NB4 (cell line): ENCODE measurements around the gene COL1A1.

ENCODE experiments used
- DNase-seq: peaks from one replicate; pipeline ENCODE4 v3.0.0; 2010; ENCODE audit warnings: low read depth
- H3K4me3 ChIP-seq: one replicate; pipeline ENCODE4 v1.5.1; 2011; ENCODE audit warnings: mild to moderate bottlenecking, low read depth, low read length, moderate library complexity
- MYC ChIP-seq: IDR thresholded peaks from 2 replicates; pipeline ENCODE4 v1.6.1; 2011; ENCODE audit warnings: low read depth, low read length
- POLR2A ChIP-seq: IDR thresholded peaks from 2 replicates; pipeline ENCODE4 v1.6.1; 2011; ENCODE audit warnings: mild to moderate bottlenecking; ENCODE audit not compliant: insufficient read length; ENCODE audit errors: extremely low read depth
- TF ChIP-seq, protein P1 (sequence below): IDR thresholded peaks from one replicate; pipeline ENCODE4 v1.5.1; 2012; ENCODE audit warnings: low read depth, low read length
- TF ChIP-seq, protein P2 (sequence below): IDR thresholded peaks from 2 replicates; pipeline ENCODE4 v1.6.1; 2011; ENCODE audit warnings: low read depth, low read length

COL1A1 gene

DNA sequence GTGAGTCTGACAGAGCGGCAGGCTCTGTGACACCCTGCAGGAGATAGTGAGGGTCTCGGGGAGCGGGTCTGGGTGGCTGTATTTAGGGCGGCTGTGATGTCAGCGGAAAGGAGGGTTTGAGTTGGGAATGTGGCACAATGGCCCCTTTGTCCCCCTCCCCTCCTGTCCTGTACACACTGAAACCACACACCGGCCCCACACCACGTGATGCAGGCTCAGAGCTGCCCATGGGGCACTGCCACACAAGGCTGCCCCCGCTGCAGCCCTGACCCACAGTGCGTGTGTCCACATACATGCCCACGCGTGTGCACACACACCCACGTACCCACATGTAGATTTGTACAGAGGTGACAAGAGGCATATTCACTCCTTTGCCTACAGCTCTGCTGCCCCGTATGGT, 20.3 kb downstream of the COL1A1 start:
- no peak for DNase-seq
- no peak for TF ChIP-seq POLR2A
- no peak for TF ChIP-seq MYC
- TF ChIP-seq, protein P1, sequence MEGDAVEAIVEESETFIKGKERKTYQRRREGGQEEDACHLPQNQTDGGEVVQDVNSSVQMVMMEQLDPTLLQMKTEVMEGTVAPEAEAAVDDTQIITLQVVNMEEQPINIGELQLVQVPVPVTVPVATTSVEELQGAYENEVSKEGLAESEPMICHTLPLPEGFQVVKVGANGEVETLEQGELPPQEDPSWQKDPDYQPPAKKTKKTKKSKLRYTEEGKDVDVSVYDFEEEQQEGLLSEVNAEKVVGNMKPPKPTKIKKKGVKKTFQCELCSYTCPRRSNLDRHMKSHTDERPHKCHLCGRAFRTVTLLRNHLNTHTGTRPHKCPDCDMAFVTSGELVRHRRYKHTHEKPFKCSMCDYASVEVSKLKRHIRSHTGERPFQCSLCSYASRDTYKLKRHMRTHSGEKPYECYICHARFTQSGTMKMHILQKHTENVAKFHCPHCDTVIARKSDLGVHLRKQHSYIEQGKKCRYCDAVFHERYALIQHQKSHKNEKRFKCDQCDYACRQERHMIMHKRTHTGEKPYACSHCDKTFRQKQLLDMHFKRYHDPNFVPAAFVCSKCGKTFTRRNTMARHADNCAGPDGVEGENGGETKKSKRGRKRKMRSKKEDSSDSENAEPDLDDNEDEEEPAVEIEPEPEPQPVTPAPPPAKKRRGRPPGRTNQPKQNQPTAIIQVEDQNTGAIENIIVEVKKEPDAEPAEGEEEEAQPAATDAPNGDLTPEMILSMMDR: no peak
- TF ChIP-seq, protein P2, sequence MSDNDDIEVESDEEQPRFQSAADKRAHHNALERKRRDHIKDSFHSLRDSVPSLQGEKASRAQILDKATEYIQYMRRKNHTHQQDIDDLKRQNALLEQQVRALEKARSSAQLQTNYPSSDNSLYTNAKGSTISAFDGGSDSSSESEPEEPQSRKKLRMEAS: no peak
- no peak overlapping the region for H3K4me3 ChIP-seq

DNA sequence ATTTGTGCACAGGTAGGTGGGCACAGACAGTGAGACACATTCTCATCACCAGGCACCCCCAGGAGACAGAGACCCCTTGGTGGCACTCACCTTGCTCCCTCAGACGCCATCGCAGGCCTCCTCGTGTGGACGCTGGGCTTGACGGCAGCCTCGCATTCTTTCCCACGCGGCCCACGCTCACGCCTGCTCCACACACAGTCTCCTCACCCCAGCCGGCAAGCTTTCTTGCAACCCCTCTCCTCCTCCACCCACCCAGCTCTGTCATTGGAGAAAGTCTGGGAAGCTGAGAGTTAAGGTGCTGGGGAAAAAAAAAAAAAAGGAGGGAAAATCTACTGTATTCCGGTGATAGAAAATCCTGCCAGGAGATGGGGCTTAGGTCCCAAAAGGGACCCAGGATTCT, 20.8 kb downstream of the COL1A1 start:
- no peak for DNase-seq
- TF ChIP-seq, protein P2: no peak
- TF ChIP-seq MYC: no peak
- TF ChIP-seq POLR2A: no peak
- TF ChIP-seq, protein P1: no peak
- no peak overlapping the region for H3K4me3 ChIP-seq

DNA sequence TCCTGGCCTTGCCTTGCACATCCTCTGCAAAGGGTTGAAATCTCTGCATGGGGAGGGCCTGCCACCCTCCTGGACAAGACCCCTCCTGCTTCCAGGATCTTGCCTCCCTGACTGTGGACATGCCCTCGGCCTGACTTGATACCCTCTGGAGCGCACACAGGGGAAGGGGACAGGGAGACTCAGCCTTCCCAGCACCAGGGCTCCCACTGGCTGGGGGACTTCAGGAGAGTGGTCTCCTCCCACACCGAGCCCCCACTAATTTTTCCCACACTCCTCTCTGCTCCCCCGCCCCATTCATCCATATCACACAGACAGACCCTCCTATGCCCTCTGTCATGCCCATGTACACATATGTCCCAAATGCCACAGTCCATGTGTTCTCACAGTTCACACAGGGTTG, 21.3 kb downstream of the COL1A1 start:
- DNase-seq: no peak
- TF ChIP-seq, protein P1: no peak
- TF ChIP-seq, protein P2: no peak
- TF ChIP-seq POLR2A: no peak
- TF ChIP-seq MYC: no peak
- no peak overlapping the region for H3K4me3 ChIP-seq

DNA sequence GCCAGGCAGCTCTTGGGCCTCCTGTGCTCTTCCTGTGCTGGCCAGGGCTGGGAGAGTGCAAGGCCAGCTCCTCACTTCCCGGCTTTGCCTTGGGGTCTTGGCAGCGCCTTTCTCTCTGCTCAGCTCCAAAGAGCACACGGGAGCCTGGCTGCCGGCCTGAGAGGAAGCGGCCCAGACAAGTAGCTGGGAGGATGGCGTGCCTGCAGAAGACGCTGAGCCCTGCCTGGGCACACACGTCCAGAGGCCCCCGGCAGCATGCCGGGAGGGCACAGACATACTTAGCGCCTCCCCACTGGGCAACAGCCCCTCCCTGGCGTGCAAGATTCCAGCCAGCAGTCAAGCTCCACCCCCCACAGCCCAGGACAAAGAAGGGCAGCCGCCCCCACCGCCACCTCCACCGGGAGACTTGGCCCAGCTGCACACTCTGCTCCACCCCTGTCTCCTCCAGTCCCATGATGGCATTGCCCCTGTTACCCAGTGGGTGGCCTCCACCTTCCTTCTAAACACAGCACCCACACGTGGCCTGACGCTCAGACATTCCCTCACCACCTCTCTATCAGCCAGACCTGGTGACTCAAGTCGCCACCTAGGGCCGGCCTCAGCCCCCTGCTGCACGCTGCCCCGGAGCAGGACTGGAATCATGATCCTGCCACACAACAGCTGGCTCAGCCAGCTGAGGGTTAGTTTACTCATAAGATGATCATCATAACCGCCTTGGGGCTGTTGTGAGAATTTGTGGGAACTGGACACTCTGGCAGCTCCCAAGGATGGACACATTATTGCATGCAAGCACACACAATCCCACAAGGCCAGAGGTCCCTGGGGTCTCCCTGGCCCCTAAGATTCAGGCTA, 23.2 kb downstream of the COL1A1 start:
- peak; percentile 52 for DNase-seq
- no peak overlapping the region for H3K4me3 ChIP-seq
- TF ChIP-seq, protein P1: peak; percentile 40
- no peak for TF ChIP-seq MYC

DNA sequence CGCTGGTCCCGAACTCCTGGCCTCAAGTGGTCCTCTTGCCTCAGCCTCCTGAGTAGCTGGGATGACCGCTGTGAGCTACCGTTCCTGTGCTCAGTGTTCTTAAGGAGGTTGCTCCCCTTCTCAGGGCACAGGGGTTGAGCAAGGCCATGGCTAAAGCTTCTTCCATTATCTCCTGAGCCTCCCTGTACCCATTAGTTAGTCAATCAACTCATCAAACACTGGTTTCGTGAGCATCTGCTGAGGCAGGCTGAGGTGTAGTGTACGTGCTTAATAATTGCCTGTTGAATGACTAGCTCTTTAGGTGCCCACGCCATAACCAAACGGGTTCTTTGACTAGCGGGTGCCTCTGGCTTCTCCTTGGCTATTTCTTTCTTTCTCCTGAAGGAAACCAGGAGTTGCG, 24.0 kb downstream of the COL1A1 start:
- TF ChIP-seq, protein P1: no peak
- TF ChIP-seq MYC: no peak
- no peak for TF ChIP-seq POLR2A
- TF ChIP-seq, protein P2: no peak
- no peak for DNase-seq
- no peak overlapping the region for H3K4me3 ChIP-seq
